GM23338 (cell line): ENCODE results near the gene MYOZ2. TPM values are rescaled to one million over a fixed set of nuclear protein-coding genes. Genes with fewer than 3 reads are reported as not detected.

Experiments used
- ATAC-seq: fragments of 200-7000 bp; cut with Tn5 transposase; 3 replicates; pipeline ENCODE4 v1.9.1; 2020
- DNase-seq: peaks from one replicate; pipeline ENCODE4 v3.0.0-alpha.2; 2015; ENCODE audit warnings: low spot score
- H2AFZ ChIP-seq: fragments of 200-600 bp; sonication (generic); 2 replicates; pipeline ENCODE4 v1.8.0; 2016; ENCODE audit warnings: antibody characterized with exemption, mild to moderate bottlenecking, moderate library complexity
- H3F3A ChIP-seq: fragments of 200-600 bp; sonication (generic); replicated peaks from 2 replicates; pipeline ENCODE4 v1.8.0; 2017; ENCODE audit warnings: antibody characterized with exemption, mixed run types, low read depth
- H3K27ac ChIP-seq: fragments of 200-600 bp; sonication (generic); 2 replicates; pipeline ENCODE4 v1.6.1; 2016; ENCODE audit warnings: low read depth
- H3K27me3 ChIP-seq: fragments of 200-600 bp; sonication (generic); 2 replicates; pipeline ENCODE4 v1.8.0; 2016; ENCODE audit warnings: mild to moderate bottlenecking, mixed run types, moderate library complexity; ENCODE audit not compliant: insufficient read depth
- H3K36me3 ChIP-seq: fragments of 200-600 bp; sonication (generic); 2 replicates; pipeline ENCODE4 v1.8.0; 2016; ENCODE audit warnings: mild to moderate bottlenecking; ENCODE audit not compliant: insufficient read depth
- H3K4me1 ChIP-seq: fragments of 200-600 bp; sonication (generic); 2 replicates; pipeline ENCODE4 v1.8.0; 2016; ENCODE audit warnings: mild to moderate bottlenecking, moderate library complexity; ENCODE audit not compliant: insufficient read depth
- H3K4me2 ChIP-seq: fragments of 200-600 bp; sonication (generic); 2 replicates; pipeline ENCODE4 v1.7.1; 2017; ENCODE audit warnings: mixed run types
- H3K4me3 ChIP-seq: fragments of 200-600 bp; sonication (generic); 2 replicates; pipeline ENCODE4 v1.6.1; 2016; ENCODE audit warnings: mixed run types
- H3K79me2 ChIP-seq: fragments of 200-600 bp; sonication (generic); replicated peaks from 2 replicates; pipeline ENCODE4 v1.8.0; 2017; ENCODE audit warnings: mild to moderate bottlenecking; ENCODE audit not compliant: insufficient read depth
- H3K9me2 ChIP-seq: fragments of 200-600 bp; sonication (generic); 2 replicates; pipeline ENCODE4 v1.8.0; 2017; ENCODE audit not compliant: insufficient read depth
- H4K20me1 ChIP-seq: fragments of 200-600 bp; sonication (generic); replicated peaks from 2 replicates; pipeline ENCODE4 v1.8.0; 2017; ENCODE audit warnings: mild to moderate bottlenecking; ENCODE audit not compliant: insufficient read depth
- H3K27ac Mint-ChIP-seq: 2 replicates; pipeline ENCODE4 v1.8.0; 2020; ENCODE audit warnings: inconsistent platforms, mild to moderate bottlenecking, moderate library complexity, mixed read lengths
- H3K27me3 Mint-ChIP-seq: 3 replicates; pipeline ENCODE4 v1.8.0; 2022; ENCODE audit warnings: low read depth, mild to moderate bottlenecking, moderate library complexity, mixed read lengths, inconsistent platforms; ENCODE audit not compliant: insufficient read depth, poor library complexity
- H3K36me3 Mint-ChIP-seq: 3 replicates; pipeline ENCODE4 v1.8.0; 2021; ENCODE audit warnings: low read depth, mild to moderate bottlenecking, inconsistent platforms, moderate library complexity, mixed read lengths
- H3K4me1 Mint-ChIP-seq: 3 replicates; pipeline ENCODE4 v1.8.0; 2020; ENCODE audit warnings: mild to moderate bottlenecking, inconsistent platforms, mixed read lengths
- H3K4me3 Mint-ChIP-seq: 3 replicates; pipeline ENCODE4 v1.8.0; 2021; ENCODE audit warnings: moderate library complexity, mild to moderate bottlenecking, inconsistent platforms, mixed read lengths
- H3K9me3 Mint-ChIP-seq: 3 replicates; pipeline ENCODE4 v1.8.0; 2020; ENCODE audit warnings: moderate library complexity, mild to moderate bottlenecking, inconsistent platforms, mixed read lengths
- CREB1 ChIP-seq: fragments of 250-450 bp; sonication (Bioruptor Pico); IDR thresholded peaks from 2 replicates; pipeline ENCODE4 v1.5.0; 2020; ENCODE audit warnings: low read depth, mild to moderate bottlenecking, moderate library complexity
- EZH2 ChIP-seq: fragments of 200-600 bp; sonication (generic); IDR thresholded peaks from one replicate; pipeline ENCODE4 v1.8.0; 2017; ENCODE audit warnings: antibody characterized with exemption, mild to moderate bottlenecking, low read depth; ENCODE audit not compliant: unreplicated experiment
- EZH2phosphoT487 ChIP-seq: fragments of 200-600 bp; sonication (generic); IDR thresholded peaks from one replicate; pipeline ENCODE4 v1.8.1; 2018; ENCODE audit warnings: antibody characterized with exemption; ENCODE audit not compliant: unreplicated experiment
- JUNB ChIP-seq: IDR thresholded peaks from one replicate; pipeline ENCODE4 v1.6.1; 2016; ENCODE audit warnings: antibody characterized with exemption; ENCODE audit not compliant: unreplicated experiment
- STAT1 ChIP-seq: IDR thresholded peaks from one replicate; pipeline ENCODE4 v1.6.1; 2016; ENCODE audit warnings: antibody characterized with exemption; ENCODE audit not compliant: unreplicated experiment
- ZNF114 ChIP-seq: fragments of 250-450 bp; sonication (Bioruptor Pico); IDR thresholded peaks from 2 replicates; pipeline ENCODE4 v1.5.0; 2020; ENCODE audit warnings: mild to moderate bottlenecking, moderate library complexity
- ZNF331 ChIP-seq: fragments of 250-450 bp; sonication (Bioruptor Pico); IDR thresholded peaks from 2 replicates; pipeline ENCODE4 v1.5.0; 2020; ENCODE audit warnings: low read depth, mild to moderate bottlenecking, moderate library complexity
- ZNF462 ChIP-seq: fragments of 250-450 bp; sonication (Bioruptor Pico); IDR thresholded peaks from 2 replicates; pipeline ENCODE4 v1.5.0; 2020; ENCODE audit warnings: mild to moderate bottlenecking, moderate library complexity
- polyA plus RNA-seq: library from polyadenylated mRNA; unstranded; fragments of >200 nt; fragmentation: Nextera tagmentation; extraction: Ambion mirVana; gene quantifications from 2 replicates; pipeline ENCODE4 v1.2.1, GENCODE V29; 2016
- total RNA-seq: library from RNA; depleted of rRNA; stranded (reverse); fragments of >200 nt; shearing (Covaris generic); gene quantifications from 2 replicates; pipeline ENCODE4 v1.2.3, GENCODE V29; 2014
- TF ChIP-seq, protein P1 (sequence below): IDR thresholded peaks from 2 replicates; pipeline ENCODE4 v1.6.1; 2016; ENCODE audit warnings: antibody characterized with exemption
- TF ChIP-seq, protein P2 (sequence below), 2 experiments: fragments of 200-600 bp in 1 of 2; sonication (generic) in 1 of 2; conservative IDR thresholded peaks; 2 replicates each; pipeline versions ENCODE4 v1.5.1 to v1.6.1; 2016 to 2017; ENCODE audit warnings: antibody characterized with exemption in 2 of 2, low read depth in 2 of 2, mild to moderate bottlenecking in 2 of 2, moderate library complexity in 1 of 2

The MYOZ2 gene
- total and polyA plus RNA-seq, 2 experiments from 2014 or later: not detected

GRCh38 chr4:119136546-119136945 lies 914 bp downstream of the MYOZ2 start:
- Histone ChIP-seq H3K4me1 (no peaks in the 10 kb centered on the region), H3K36me3 (no peaks in the 10 kb centered on the region), H3K79me2 (no peaks in the 10 kb centered on the region), H4K20me1 (no peaks in the 10 kb centered on the region), H3F3A (no peaks in the 10 kb centered on the region), H3K4me2 (no peak overlapping the region), H2AFZ (no peak overlapping the region), H3K27ac (no peak overlapping the region), H3K9me2 (no peaks in the 10 kb centered on the region), H3K4me3 (no peak overlapping the region), H3K27me3 (no peaks in the 10 kb centered on the region)
- Mint-ChIP-seq H3K4me1 (peaks cover 3% of the 10 kb centered on the region; the same call in 2 of the 3 replicates), H3K27ac (no peak overlapping the region), H3K36me3 (no peaks in the 10 kb centered on the region), H3K27me3 (no peaks in the 10 kb centered on the region), H3K9me3 (no peaks in the 10 kb centered on the region), H3K4me3 (no peak overlapping the region)
- TF ChIP-seq, protein P1, sequence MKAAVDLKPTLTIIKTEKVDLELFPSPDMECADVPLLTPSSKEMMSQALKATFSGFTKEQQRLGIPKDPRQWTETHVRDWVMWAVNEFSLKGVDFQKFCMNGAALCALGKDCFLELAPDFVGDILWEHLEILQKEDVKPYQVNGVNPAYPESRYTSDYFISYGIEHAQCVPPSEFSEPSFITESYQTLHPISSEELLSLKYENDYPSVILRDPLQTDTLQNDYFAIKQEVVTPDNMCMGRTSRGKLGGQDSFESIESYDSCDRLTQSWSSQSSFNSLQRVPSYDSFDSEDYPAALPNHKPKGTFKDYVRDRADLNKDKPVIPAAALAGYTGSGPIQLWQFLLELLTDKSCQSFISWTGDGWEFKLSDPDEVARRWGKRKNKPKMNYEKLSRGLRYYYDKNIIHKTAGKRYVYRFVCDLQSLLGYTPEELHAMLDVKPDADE: no peak
- TF ChIP-seq, protein P2, sequence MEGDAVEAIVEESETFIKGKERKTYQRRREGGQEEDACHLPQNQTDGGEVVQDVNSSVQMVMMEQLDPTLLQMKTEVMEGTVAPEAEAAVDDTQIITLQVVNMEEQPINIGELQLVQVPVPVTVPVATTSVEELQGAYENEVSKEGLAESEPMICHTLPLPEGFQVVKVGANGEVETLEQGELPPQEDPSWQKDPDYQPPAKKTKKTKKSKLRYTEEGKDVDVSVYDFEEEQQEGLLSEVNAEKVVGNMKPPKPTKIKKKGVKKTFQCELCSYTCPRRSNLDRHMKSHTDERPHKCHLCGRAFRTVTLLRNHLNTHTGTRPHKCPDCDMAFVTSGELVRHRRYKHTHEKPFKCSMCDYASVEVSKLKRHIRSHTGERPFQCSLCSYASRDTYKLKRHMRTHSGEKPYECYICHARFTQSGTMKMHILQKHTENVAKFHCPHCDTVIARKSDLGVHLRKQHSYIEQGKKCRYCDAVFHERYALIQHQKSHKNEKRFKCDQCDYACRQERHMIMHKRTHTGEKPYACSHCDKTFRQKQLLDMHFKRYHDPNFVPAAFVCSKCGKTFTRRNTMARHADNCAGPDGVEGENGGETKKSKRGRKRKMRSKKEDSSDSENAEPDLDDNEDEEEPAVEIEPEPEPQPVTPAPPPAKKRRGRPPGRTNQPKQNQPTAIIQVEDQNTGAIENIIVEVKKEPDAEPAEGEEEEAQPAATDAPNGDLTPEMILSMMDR (conservative IDR thresholded peaks at IDR 0.05; ENCODE audit: low read depth in 2 of 2): no peak; a peak in 2 of 4 replicates
- no peak for TF ChIP-seq EZH2phosphoT487
- ATAC-seq (no peak), DNase-seq (peak; percentile 21)

GRCh38 chr4:119138046-119138445 lies 2.4 kb downstream of the MYOZ2 start:
- H3K36me3 ChIP-seq: no peaks in the 10 kb centered on the region
- Mint-ChIP-seq H3K4me1 (peaks cover 9% of the 10 kb centered on the region), H3K27ac (peak overlapping the region; percentile 47; the same call in 1 of the 2 replicates), H3K27me3 (no peaks in the 10 kb centered on the region), H3K9me3 (no peaks in the 10 kb centered on the region), H3K36me3 (no peaks in the 10 kb centered on the region), H3K4me3 (no peak overlapping the region)
- no peaks in the 10 kb centered on the region for H3F3A ChIP-seq
- no peaks in the 10 kb centered on the region for H3K79me2 ChIP-seq
- H3K4me1 ChIP-seq: no peaks in the 10 kb centered on the region
- DNase-seq (peak; percentile 67), ATAC-seq (peak; percentile 76)
- no peak overlapping the region for H3K4me3 ChIP-seq
- no peaks in the 10 kb centered on the region for H3K27me3 ChIP-seq
- H3K4me2 ChIP-seq: no peak overlapping the region
- no peaks in the 10 kb centered on the region for H4K20me1 ChIP-seq
- H3K27ac ChIP-seq: no peak overlapping the region
- no peaks in the 10 kb centered on the region for H3K9me2 ChIP-seq
- no peak overlapping the region for H2AFZ ChIP-seq
- TF ChIP-seq ZNF114: no peak
- TF ChIP-seq STAT1: no peak
- TF ChIP-seq ZNF462 (CRISPR knock-in tag): no peak
- TF ChIP-seq EZH2phosphoT487: no peak
- TF ChIP-seq CREB1 (CRISPR knock-in tag): no peak
- no peak for TF ChIP-seq JUNB
- TF ChIP-seq ZNF331 (CRISPR knock-in tag): no peak
- no peak for TF ChIP-seq EZH2
